Lower leg skin (tissue), 4 donors: ENCODE measurements around the gene NTRK2. TPM values are rescaled to one million over a fixed set of nuclear protein-coding genes. Genes with fewer than 3 reads are reported as not detected.

Experiments used
- DNase-seq, 2 donors: peaks; one replicate each; pipeline ENCODE4 v3.0.0-alpha.2; 2019; ENCODE audit warnings: low spot score in 2 of 2
- H3K4me3 ChIP-seq: fragments of 200-600 bp; sonication (generic); 2 replicates; pipeline ENCODE4 v1.5.1; 2017; ENCODE audit warnings: mild to moderate bottlenecking, low read depth; ENCODE audit not compliant: poor library complexity, severe bottlenecking
- POLR2A ChIP-seq, 2 donors: fragments of 450-650 bp; IDR thresholded peaks; one replicate each; pipeline ENCODE4 v1.6.1; 2016 to 2017; ENCODE audit warnings: antibody characterized with exemption in 2 of 2, mild to moderate bottlenecking in 1 of 2, moderate library complexity in 1 of 2
- WGBS, 2 donors: methylation state at CpG; one replicate each; pipeline ENCODE4 v1.1.5; 2018; 5-methylcytosine and 5-hydroxymethylcytosine counted together
- intact Hi-C: fragments of 100-400 bp; cut with DNase I; formaldehyde crosslinking; loops from one replicate; pipeline ENCODE4 v1.15.0; 2023; ENCODE audit warnings: low total_unique reads
- total RNA-seq, 4 donors: library from RNA; depleted of rRNA; stranded (reverse); fragments of >200 nt; gene quantifications; one replicate each; pipeline ENCODE4 v1.1.0, GENCODE V29; 2016
- TF ChIP-seq, protein P1 (sequence below), 3 donors: fragments of 450-650 bp; IDR thresholded peaks; one replicate each; pipeline ENCODE4 v1.5.1; 2016; ENCODE audit warnings: antibody characterized with exemption in 3 of 3, mild to moderate bottlenecking in 3 of 3, moderate library complexity in 2 of 3

Gene NTRK2
- total RNA-seq, 4 donors from 2014 or later: 6.2 to 16.3 (median 10.3) TPM

GRCh38 chr9:84807431-84807830 lies 137.9 kb downstream of the NTRK2 start:
- intact Hi-C loops: no loop called here
- no peak for DNase-seq
- WGBS, 2 donors: 95 to 96% methylated on average over 5 of the region's 5 CpGs
- H3K4me3 ChIP-seq: no peak overlapping the region
- TF ChIP-seq, protein P1, sequence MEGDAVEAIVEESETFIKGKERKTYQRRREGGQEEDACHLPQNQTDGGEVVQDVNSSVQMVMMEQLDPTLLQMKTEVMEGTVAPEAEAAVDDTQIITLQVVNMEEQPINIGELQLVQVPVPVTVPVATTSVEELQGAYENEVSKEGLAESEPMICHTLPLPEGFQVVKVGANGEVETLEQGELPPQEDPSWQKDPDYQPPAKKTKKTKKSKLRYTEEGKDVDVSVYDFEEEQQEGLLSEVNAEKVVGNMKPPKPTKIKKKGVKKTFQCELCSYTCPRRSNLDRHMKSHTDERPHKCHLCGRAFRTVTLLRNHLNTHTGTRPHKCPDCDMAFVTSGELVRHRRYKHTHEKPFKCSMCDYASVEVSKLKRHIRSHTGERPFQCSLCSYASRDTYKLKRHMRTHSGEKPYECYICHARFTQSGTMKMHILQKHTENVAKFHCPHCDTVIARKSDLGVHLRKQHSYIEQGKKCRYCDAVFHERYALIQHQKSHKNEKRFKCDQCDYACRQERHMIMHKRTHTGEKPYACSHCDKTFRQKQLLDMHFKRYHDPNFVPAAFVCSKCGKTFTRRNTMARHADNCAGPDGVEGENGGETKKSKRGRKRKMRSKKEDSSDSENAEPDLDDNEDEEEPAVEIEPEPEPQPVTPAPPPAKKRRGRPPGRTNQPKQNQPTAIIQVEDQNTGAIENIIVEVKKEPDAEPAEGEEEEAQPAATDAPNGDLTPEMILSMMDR (IDR thresholded peaks at IDR 0.05): no peak
- TF ChIP-seq POLR2A (IDR thresholded peaks at IDR 0.05): no peak

GRCh38 chr9:84807870-84808390 lies 138.4 kb downstream of the NTRK2 start:
- no peak overlapping the region for H3K4me3 ChIP-seq
- DNase-seq: no peak
- TF ChIP-seq, protein P1 (IDR thresholded peaks at IDR 0.05): no peak
- no peak for TF ChIP-seq POLR2A (IDR thresholded peaks at IDR 0.05)
- intact Hi-C loops: no loop called here
- WGBS, 2 donors: 68 to 73% methylated on average over 4 of the region's 4 CpGs

- intact Hi-C loops: no loop called here
- DNase-seq: no peak
Measured at GRCh38 chr9:84808416-84808815, 138.9 kb downstream of the NTRK2 start.

GRCh38 chr9:84811072-84811750 lies 141.7 kb downstream of the NTRK2 start:
- H3K4me3 ChIP-seq: no peak overlapping the region
- no peak for TF ChIP-seq POLR2A (IDR thresholded peaks at IDR 0.05)
- TF ChIP-seq, protein P1 (IDR thresholded peaks at IDR 0.05): no peak
- no peak for DNase-seq
- WGBS, 2 donors: 75 to 80% methylated on average over 4 of the region's 4 CpGs
- intact Hi-C loops: no loop called here

More at GRCh38 chr9:84808416-84808815, 138.9 kb downstream of the NTRK2 start:
- TF ChIP-seq POLR2A (IDR thresholded peaks at IDR 0.05): no peak
- TF ChIP-seq, protein P1 (IDR thresholded peaks at IDR 0.05): no peak
- no peak overlapping the region for H3K4me3 ChIP-seq

DNA sequence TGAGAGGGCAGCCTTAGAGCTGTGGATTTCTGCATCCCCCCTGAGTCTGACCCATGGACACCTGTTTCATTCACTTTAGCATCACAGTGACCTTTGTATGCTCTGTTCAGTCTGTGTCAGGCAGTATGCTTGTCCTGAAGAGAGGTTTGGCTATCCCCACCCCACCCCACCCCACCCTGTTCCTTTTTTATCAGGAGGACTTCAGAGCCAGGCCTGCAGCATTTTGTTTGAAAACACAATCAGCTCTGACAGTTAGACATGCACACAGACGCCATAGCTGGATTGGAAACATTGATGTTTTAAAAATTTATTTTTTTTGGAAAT lies 142.2 kb downstream of the NTRK2 start:
- intact Hi-C loops: no loop called here
- H3K4me3 ChIP-seq: no peak overlapping the region
- DNase-seq: no peak
- 60 to 82% methylated on average over 1 of the region's 1 CpG for WGBS, 2 donors
- TF ChIP-seq, protein P1 (IDR thresholded peaks at IDR 0.05): no peak
- no peak for TF ChIP-seq POLR2A (IDR thresholded peaks at IDR 0.05)

DNA sequence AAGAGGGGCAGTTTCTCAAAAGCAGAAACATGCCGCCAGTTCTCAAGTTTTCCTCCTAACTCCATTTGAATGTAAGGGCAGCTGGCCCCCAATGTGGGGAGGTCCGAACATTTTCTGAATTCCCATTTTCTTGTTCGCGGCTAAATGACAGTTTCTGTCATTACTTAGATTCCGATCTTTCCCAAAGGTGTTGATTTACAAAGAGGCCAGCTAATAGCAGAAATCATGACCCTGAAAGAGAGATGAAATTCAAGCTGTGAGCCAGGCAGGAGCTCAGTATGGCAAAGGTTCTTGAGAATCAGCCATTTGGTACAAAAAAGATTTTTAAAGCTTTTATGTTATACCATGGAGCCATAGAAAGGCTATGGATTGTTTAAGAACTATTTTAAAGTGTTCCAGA lies 142.8 kb downstream of the NTRK2 start:
- intact Hi-C loops: no loop called here
- no peak overlapping the region for H3K4me3 ChIP-seq
- DNase-seq: no peak
- WGBS, 2 donors: 97 to 98% methylated on average over 5 of the region's 5 CpGs
- TF ChIP-seq, protein P1 (IDR thresholded peaks at IDR 0.05): no peak
- no peak for TF ChIP-seq POLR2A (IDR thresholded peaks at IDR 0.05)
